AG08395 (cell line): ENCODE results near the gene IQCN.
A peak's percentile ranks its signal among the peaks of the same experiment; 100 is the strongest.
"Not testable (repeated sequence)": the region's sequence is repeated elsewhere in the genome, so short reads cannot be mapped to it uniquely, and the experiment has no call there.

ENCODE experiments used
- DNase-seq: peaks from one replicate; pipeline ENCODE4 v3.0.0; 2012; ENCODE audit warnings: mixed read lengths, low spot score

Gene IQCN

GRCh38 chr19:18209912-18210311 lies 64.3 kb downstream of the IQCN start:
- DNase-seq, result not testable (repeated sequence)

- peak; percentile 70 for DNase-seq
Observed at GRCh38 chr19:18208098-18208951, 65.9 kb downstream of the IQCN start.
